ENCODE results near the gene COG2.
"Not testable (repeated sequence)": the region's sequence is repeated elsewhere in the genome, so short reads cannot be mapped to it uniquely, and the experiment has no call there.

Gene COG2

GRCh38 chr1:230686747-230687146 lies 44.5 kb downstream of the COG2 start:
- Histone ChIP-seq H3K4me1 (ENCODE audit: control insufficient read depth, insufficient read depth, low read length) (peaks cover 11% of the 10 kb centered on the region), H3K36me3 (ENCODE audit: control insufficient read depth in 2 of 2, insufficient read depth in 2 of 2, low read length in 2 of 2) (peaks cover 56 to 62% of the 10 kb centered on the region in 2 donors), H3K9me3 (ENCODE audit: control insufficient read depth in 2 of 2, low read length in 2 of 2) (no peaks in the 10 kb centered on the region), H3K27ac (ENCODE audit: low read length) (no peak overlapping the region), H3K27me3 (ENCODE audit: control insufficient read depth in 1 of 2, insufficient read depth in 2 of 2, low read length in 2 of 2) (no peaks in the 10 kb centered on the region), H3K4me3 (ENCODE audit: low read length in 2 of 2) (no peak overlapping the region), H3K9ac (ENCODE audit: low read length in 2 of 2) (no peak overlapping the region)

GRCh38 chr1:230690101-230690500 lies 47.8 kb downstream of the COG2 start:
- no peaks in the 10 kb centered on the region for H3K4me1 ChIP-seq (ENCODE audit: control insufficient read depth, insufficient read depth, low read length)
- H3K36me3 ChIP-seq (ENCODE audit: control insufficient read depth in 2 of 2, insufficient read depth in 2 of 2, low read length in 2 of 2): peaks cover 57 to 60% of the 10 kb centered on the region in 2 donors
- no peaks in the 10 kb centered on the region for H3K9me3 ChIP-seq (ENCODE audit: control insufficient read depth in 2 of 2, low read length in 2 of 2)
- H3K27me3 ChIP-seq (ENCODE audit: control insufficient read depth in 1 of 2, insufficient read depth in 2 of 2, low read length in 2 of 2): no peaks in the 10 kb centered on the region
- no peak overlapping the region for H3K27ac ChIP-seq (ENCODE audit: low read length)
- H3K4me3 ChIP-seq (ENCODE audit: low read length in 2 of 2): no peak overlapping the region
- H3K9ac ChIP-seq (ENCODE audit: low read length in 2 of 2): no peak overlapping the region

DNA sequence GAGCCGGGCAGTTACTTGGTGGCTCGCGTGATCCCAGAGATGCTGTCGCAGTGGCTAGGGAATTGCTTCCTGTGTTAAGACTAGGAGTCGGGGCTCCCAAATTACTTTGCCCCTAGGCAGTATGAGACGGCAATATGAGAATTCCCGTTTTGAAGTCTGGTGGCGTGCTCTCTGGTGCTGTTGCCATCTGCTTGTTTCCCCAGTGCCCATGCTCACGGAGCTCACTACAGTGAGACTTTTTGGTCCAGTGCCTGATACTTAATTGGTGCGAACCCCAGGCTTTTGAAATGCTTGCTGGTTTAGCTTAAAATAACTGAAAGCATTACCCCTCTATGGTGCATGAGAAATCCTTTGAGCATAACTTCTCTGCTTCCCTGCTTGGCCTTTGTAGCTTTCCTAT lies 49.3 kb downstream of the COG2 start:
- Histone ChIP-seq H3K9ac (ENCODE audit: low read length in 2 of 2) (no peak overlapping the region), H3K27ac (ENCODE audit: low read length) (no peak overlapping the region), H3K36me3 (ENCODE audit: control insufficient read depth in 2 of 2, insufficient read depth in 2 of 2, low read length in 2 of 2) (peaks cover 49% of the 10 kb centered on the region in 2 donors)

GRCh38 chr1:230693221-230693620 lies 50.9 kb downstream of the COG2 start:
- Histone ChIP-seq H3K9ac (ENCODE audit: low read length in 2 of 2) (no peak overlapping the region), H3K4me3 (ENCODE audit: low read length in 2 of 2) (no peak overlapping the region), H3K27me3 (ENCODE audit: control insufficient read depth in 1 of 2, insufficient read depth in 2 of 2, low read length in 2 of 2) (no peaks in the 10 kb centered on the region), H3K27ac (ENCODE audit: low read length) (no peak overlapping the region), H3K36me3 (ENCODE audit: control insufficient read depth in 2 of 2, insufficient read depth in 2 of 2, low read length in 2 of 2) (peaks cover 35 to 36% of the 10 kb centered on the region in 2 donors), H3K9me3 (ENCODE audit: control insufficient read depth in 2 of 2, low read length in 2 of 2) (no peaks in the 10 kb centered on the region), H3K4me1 (ENCODE audit: control insufficient read depth, insufficient read depth, low read length) (no peaks in the 10 kb centered on the region)

More for the DNA sequence above, 49.3 kb downstream of the COG2 start:
- H3K4me3 ChIP-seq (ENCODE audit: low read length in 2 of 2): no peak overlapping the region
- H3K27me3 ChIP-seq (ENCODE audit: control insufficient read depth in 1 of 2, insufficient read depth in 2 of 2, low read length in 2 of 2): no peaks in the 10 kb centered on the region
- H3K4me1 ChIP-seq (ENCODE audit: control insufficient read depth, insufficient read depth, low read length): no peaks in the 10 kb centered on the region
- no peaks in the 10 kb centered on the region for H3K9me3 ChIP-seq (ENCODE audit: control insufficient read depth in 2 of 2, low read length in 2 of 2)

- Histone ChIP-seq H3K27ac (ENCODE audit: low read length) (no peak overlapping the region), H3K9ac (ENCODE audit: low read length in 2 of 2) (no peak overlapping the region), H3K4me1 (ENCODE audit: control insufficient read depth, insufficient read depth, low read length) (no peaks in the 10 kb centered on the region), H3K36me3 (ENCODE audit: control insufficient read depth in 2 of 2, insufficient read depth in 2 of 2, low read length in 2 of 2) (peaks cover 30% of the 10 kb centered on the region in 2 donors), H3K4me3 (ENCODE audit: low read length in 2 of 2) (no peak overlapping the region), H3K9me3 (ENCODE audit: control insufficient read depth in 2 of 2, low read length in 2 of 2) (no peaks in the 10 kb centered on the region), H3K27me3 (ENCODE audit: control insufficient read depth in 1 of 2, insufficient read depth in 2 of 2, low read length in 2 of 2) (no peaks in the 10 kb centered on the region)
Observed at GRCh38 chr1:230693777-230694176, 51.5 kb downstream of the COG2 start.

DNA sequence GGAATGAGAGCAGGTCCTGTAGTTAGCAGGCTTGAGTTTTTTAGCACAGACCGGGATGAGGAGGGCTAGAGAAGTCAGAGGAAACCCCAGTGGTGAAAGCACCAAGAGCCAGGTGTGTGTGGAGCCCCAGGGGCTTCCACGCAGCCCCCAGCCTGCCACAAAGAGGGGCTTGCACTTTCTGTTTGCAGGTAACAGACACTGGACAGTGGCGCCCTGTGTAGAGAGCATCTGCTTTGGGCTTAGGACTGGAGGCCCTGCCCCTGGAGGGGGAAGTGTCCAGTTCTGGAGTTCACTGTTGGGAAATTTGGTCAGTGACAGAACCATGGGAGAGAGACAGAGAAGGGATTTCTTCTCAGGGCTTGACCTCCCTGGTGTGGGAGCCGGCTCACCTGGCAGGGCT lies 52.2 kb downstream of the COG2 start:
- H3K36me3 ChIP-seq (ENCODE audit: control insufficient read depth in 2 of 2, insufficient read depth in 2 of 2, low read length in 2 of 2): peaks cover 28% of the 10 kb centered on the region in 2 donors

DNA sequence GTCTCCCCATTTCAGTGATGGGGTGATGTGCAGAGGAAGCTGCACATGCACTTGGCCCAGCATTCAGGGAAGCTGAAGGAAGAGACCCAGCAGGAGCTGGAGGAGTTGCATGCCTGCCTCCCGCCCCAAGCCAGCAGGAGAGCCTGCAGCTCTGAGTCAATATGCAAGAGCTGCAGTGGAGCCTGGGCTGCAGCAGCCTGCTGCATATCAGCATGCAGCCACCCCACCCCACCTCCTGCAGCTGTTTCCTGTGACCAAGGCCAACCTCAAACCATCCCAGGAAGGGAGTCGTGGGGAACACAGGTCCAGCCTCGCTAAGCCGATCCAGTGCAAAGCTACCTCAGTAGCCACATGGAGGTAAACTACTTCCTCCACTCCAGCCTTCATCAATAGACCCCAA lies 52.7 kb downstream of the COG2 start:
- Histone ChIP-seq H3K27ac (ENCODE audit: low read length) (no peak overlapping the region), H3K27me3 (ENCODE audit: control insufficient read depth in 1 of 2, insufficient read depth in 2 of 2, low read length in 2 of 2) (no peaks in the 10 kb centered on the region), H3K9me3 (ENCODE audit: control insufficient read depth in 2 of 2, low read length in 2 of 2) (no peaks in the 10 kb centered on the region), H3K9ac (ENCODE audit: low read length in 2 of 2) (no peak overlapping the region), H3K36me3 (ENCODE audit: control insufficient read depth in 2 of 2, insufficient read depth in 2 of 2, low read length in 2 of 2) (peaks cover 22 to 23% of the 10 kb centered on the region in 2 donors), H3K4me1 (ENCODE audit: control insufficient read depth, insufficient read depth, low read length) (no peaks in the 10 kb centered on the region), H3K4me3 (ENCODE audit: low read length in 2 of 2) (no peak overlapping the region)

More for the DNA sequence above, 52.2 kb downstream of the COG2 start:
- Histone ChIP-seq H3K4me1 (ENCODE audit: control insufficient read depth, insufficient read depth, low read length) (no peaks in the 10 kb centered on the region), H3K4me3 (ENCODE audit: low read length in 2 of 2) (no peak overlapping the region), H3K27ac (ENCODE audit: low read length) (no peak overlapping the region), H3K27me3 (ENCODE audit: control insufficient read depth in 1 of 2, insufficient read depth in 2 of 2, low read length in 2 of 2) (no peaks in the 10 kb centered on the region), H3K9ac (ENCODE audit: low read length in 2 of 2) (no peak overlapping the region), H3K9me3 (ENCODE audit: control insufficient read depth in 2 of 2, low read length in 2 of 2) (no peaks in the 10 kb centered on the region)

DNA sequence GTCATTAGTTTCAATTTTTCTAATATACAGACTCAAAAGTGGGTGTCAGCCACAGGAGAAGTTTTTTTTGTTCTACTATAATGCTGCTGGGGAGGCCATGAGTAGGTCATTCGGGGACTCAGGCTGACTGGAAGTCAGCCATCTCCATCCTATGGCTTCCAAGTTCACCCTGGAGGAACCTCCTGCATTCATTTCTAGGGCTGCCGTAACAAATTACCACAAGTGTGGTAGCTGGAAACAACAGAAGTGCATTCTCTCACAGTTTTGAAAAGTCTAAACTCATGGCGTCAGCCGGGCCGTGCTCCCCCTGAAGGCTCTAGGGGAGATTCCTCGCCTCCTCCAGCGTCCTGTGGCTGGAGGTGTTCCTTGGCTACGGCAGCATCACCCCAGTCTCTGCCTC lies 53.9 kb downstream of the COG2 start:
- H3K27me3 ChIP-seq (ENCODE audit: control insufficient read depth in 1 of 2, insufficient read depth in 2 of 2, low read length in 2 of 2): no peaks in the 10 kb centered on the region
- no peak overlapping the region for H3K9ac ChIP-seq (ENCODE audit: low read length in 2 of 2)

GRCh38 chr1:230696722-230697437 lies 54.6 kb downstream of the COG2 start:
- H3K27ac ChIP-seq (ENCODE audit: low read length): no peak overlapping the region
- no peak overlapping the region for H3K4me3 ChIP-seq (ENCODE audit: low read length in 2 of 2)
- H3K4me1 ChIP-seq (ENCODE audit: control insufficient read depth, insufficient read depth, low read length): no peaks in the 10 kb centered on the region
- H3K9me3 ChIP-seq (ENCODE audit: control insufficient read depth in 2 of 2, low read length in 2 of 2): no peaks in the 10 kb centered on the region
- H3K27me3 ChIP-seq (ENCODE audit: control insufficient read depth in 1 of 2, insufficient read depth in 2 of 2, low read length in 2 of 2): no peaks in the 10 kb centered on the region
- H3K36me3 ChIP-seq (ENCODE audit: control insufficient read depth in 2 of 2, insufficient read depth in 2 of 2, low read length in 2 of 2): peaks cover 11 to 13% of the 10 kb centered on the region in 2 donors
- H3K9ac ChIP-seq (ENCODE audit: low read length in 2 of 2): no peak overlapping the region

More for the DNA sequence above, 53.9 kb downstream of the COG2 start:
- H3K27ac ChIP-seq (ENCODE audit: low read length): no peak overlapping the region
- H3K9me3 ChIP-seq (ENCODE audit: control insufficient read depth in 2 of 2, low read length in 2 of 2): no peaks in the 10 kb centered on the region
- no peaks in the 10 kb centered on the region for H3K4me1 ChIP-seq (ENCODE audit: control insufficient read depth, insufficient read depth, low read length)
- H3K4me3 ChIP-seq (ENCODE audit: low read length in 2 of 2): no peak overlapping the region
- peaks cover 18 to 19% of the 10 kb centered on the region in 2 donors for H3K36me3 ChIP-seq (ENCODE audit: control insufficient read depth in 2 of 2, insufficient read depth in 2 of 2, low read length in 2 of 2)

- Histone ChIP-seq H3K9me3 (ENCODE audit: control insufficient read depth in 2 of 2, low read length in 2 of 2) (no peaks in the 10 kb centered on the region), H3K27me3 (ENCODE audit: control insufficient read depth in 1 of 2, insufficient read depth in 2 of 2, low read length in 2 of 2) (no peaks in the 10 kb centered on the region), H3K4me1 (ENCODE audit: control insufficient read depth, insufficient read depth, low read length) (no peaks in the 10 kb centered on the region), H3K27ac (ENCODE audit: low read length) (no peak overlapping the region), H3K9ac (ENCODE audit: low read length in 2 of 2) (no peak overlapping the region), H3K36me3 (ENCODE audit: control insufficient read depth in 2 of 2, insufficient read depth in 2 of 2, low read length in 2 of 2) (peaks cover 6 to 10% of the 10 kb centered on the region in 2 donors), H3K4me3 (ENCODE audit: low read length in 2 of 2) (no peak overlapping the region)
Observed at GRCh38 chr1:230698130-230698529, 55.8 kb downstream of the COG2 start.

DNA sequence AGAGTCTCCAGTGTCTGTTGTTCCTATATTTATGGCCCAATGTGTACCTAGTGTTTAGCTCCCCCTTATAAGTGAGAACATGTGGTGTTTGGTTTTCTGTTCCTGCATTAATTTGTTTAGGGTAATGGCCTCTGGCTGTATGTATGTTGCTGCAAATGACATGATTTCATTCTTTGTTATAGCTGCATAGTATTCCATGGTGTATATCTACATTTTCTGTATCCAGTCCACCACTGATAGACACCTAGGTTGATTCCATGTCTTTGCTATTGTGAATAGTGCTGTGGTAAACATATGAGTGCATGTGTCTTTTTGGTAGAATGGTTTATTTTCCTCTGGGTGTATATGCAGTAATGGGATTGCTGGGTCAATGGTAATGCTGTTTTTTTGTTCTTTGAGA lies 56.7 kb downstream of the COG2 start:
- not testable (repeated sequence) for H3K9me3 ChIP-seq (ENCODE audit: control insufficient read depth in 2 of 2, low read length in 2 of 2); H3K27ac ChIP-seq (ENCODE audit: low read length); H3K4me1 ChIP-seq (ENCODE audit: control insufficient read depth, insufficient read depth, low read length); H3K4me3 ChIP-seq (ENCODE audit: low read length in 2 of 2); H3K36me3 ChIP-seq (ENCODE audit: control insufficient read depth in 2 of 2, insufficient read depth in 2 of 2, low read length in 2 of 2); H3K9ac ChIP-seq (ENCODE audit: low read length in 2 of 2); H3K27me3 ChIP-seq (ENCODE audit: control insufficient read depth in 1 of 2, insufficient read depth in 2 of 2, low read length in 2 of 2)

Measured in stomach smooth muscle (tissue), 2 donors.